ENCODE results near the gene SMC3.

SMC3 gene

GRCh38 chr10:110571093-110571743 is 3.7 kb downstream of the SMC3 start:
- no peaks in the 10 kb centered on the region for H3K27me3 Mint-ChIP-seq
- DNase-seq (ENCODE audit: low spot score in 2 of 2): no peak
- no peak overlapping the region for H3K4me3 Mint-ChIP-seq
- no peak for ATAC-seq (replicated peaks; ENCODE audit: extremely low read depth, poor library complexity, severe bottlenecking)
- H3K27ac Mint-ChIP-seq (ENCODE audit: low read depth): no peak overlapping the region
- peaks cover 17% of the 10 kb centered on the region for H3K36me3 Mint-ChIP-seq (ENCODE audit: insufficient read depth)
- H3K4me1 Mint-ChIP-seq: peaks cover 50% of the 10 kb centered on the region
- no peaks in the 10 kb centered on the region for H3K9me3 Mint-ChIP-seq

GRCh38 chr10:110572862-110573261 is 5.4 kb downstream of the SMC3 start:
- H3K4me3 Mint-ChIP-seq: peak overlapping the region; percentile 34
- H3K27ac Mint-ChIP-seq (ENCODE audit: low read depth): peak overlapping the region; percentile 81
- H3K9me3 Mint-ChIP-seq: no peaks in the 10 kb centered on the region
- H3K27me3 Mint-ChIP-seq: no peaks in the 10 kb centered on the region
- H3K36me3 Mint-ChIP-seq (ENCODE audit: insufficient read depth): peaks cover 13% of the 10 kb centered on the region
- DNase-seq (ENCODE audit: low spot score in 2 of 2) (no peak), ATAC-seq (replicated peaks; ENCODE audit: extremely low read depth, poor library complexity, severe bottlenecking) (no peak)
- H3K4me1 Mint-ChIP-seq: peaks cover 50% of the 10 kb centered on the region

GRCh38 chr10:110574420-110574819 is 6.9 kb downstream of the SMC3 start:
- Mint-ChIP-seq H3K36me3 (ENCODE audit: insufficient read depth) (peaks cover 26% of the 10 kb centered on the region), H3K27me3 (no peaks in the 10 kb centered on the region), H3K27ac (ENCODE audit: low read depth) (peak overlapping the region; percentile 19), H3K4me3 (no peak overlapping the region), H3K4me1 (peaks cover 42% of the 10 kb centered on the region), H3K9me3 (no peaks in the 10 kb centered on the region)
- ATAC-seq (replicated peaks; ENCODE audit: extremely low read depth, poor library complexity, severe bottlenecking) (no peak), DNase-seq (ENCODE audit: low spot score in 2 of 2) (no peak)

DNA sequence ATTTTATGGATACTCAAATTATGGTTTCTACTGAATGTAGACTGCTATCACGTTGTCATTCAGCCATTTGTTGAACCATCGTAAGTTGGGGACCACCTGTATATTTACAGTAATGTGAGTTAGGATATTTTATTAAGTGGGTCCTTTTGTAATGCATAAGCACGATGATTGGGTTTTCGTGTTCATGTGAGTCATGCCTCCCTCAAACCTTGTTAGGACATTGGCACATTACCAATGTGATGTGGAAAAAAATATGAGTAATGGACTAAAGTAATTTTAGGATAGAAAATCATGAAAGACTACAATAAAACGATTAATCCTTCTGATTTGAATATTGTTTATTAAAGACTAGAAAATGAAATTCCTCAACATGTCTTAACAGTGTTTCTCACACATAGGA is 8.7 kb downstream of the SMC3 start:
- no peak for DNase-seq (ENCODE audit: low spot score in 2 of 2)
- no peak for ATAC-seq (replicated peaks; ENCODE audit: extremely low read depth, poor library complexity, severe bottlenecking)
- Mint-ChIP-seq H3K27me3 (no peaks in the 10 kb centered on the region), H3K9me3 (no peaks in the 10 kb centered on the region), H3K27ac (ENCODE audit: low read depth) (no peak overlapping the region), H3K4me1 (peaks cover 33% of the 10 kb centered on the region), H3K4me3 (no peak overlapping the region), H3K36me3 (ENCODE audit: insufficient read depth) (peaks cover 42% of the 10 kb centered on the region)

- no peak for DNase-seq (ENCODE audit: low spot score in 2 of 2)
- no peaks in the 10 kb centered on the region for H3K9me3 Mint-ChIP-seq
- peaks cover 30% of the 10 kb centered on the region for H3K4me1 Mint-ChIP-seq
- H3K27ac Mint-ChIP-seq (ENCODE audit: low read depth): no peak overlapping the region
- no peak overlapping the region for H3K4me3 Mint-ChIP-seq
- no peak for ATAC-seq (replicated peaks; ENCODE audit: extremely low read depth, poor library complexity, severe bottlenecking)
- no peaks in the 10 kb centered on the region for H3K27me3 Mint-ChIP-seq
- H3K36me3 Mint-ChIP-seq (ENCODE audit: insufficient read depth): peaks cover 50% of the 10 kb centered on the region
Measured at GRCh38 chr10:110577056-110577455, 9.6 kb downstream of the SMC3 start.

- no peak for ATAC-seq (replicated peaks; ENCODE audit: extremely low read depth, poor library complexity, severe bottlenecking)
- no peak for DNase-seq (ENCODE audit: low spot score in 2 of 2)
- no peak overlapping the region for H3K27ac Mint-ChIP-seq (ENCODE audit: low read depth)
- H3K27me3 Mint-ChIP-seq: no peaks in the 10 kb centered on the region
- no peak overlapping the region for H3K4me3 Mint-ChIP-seq
- no peaks in the 10 kb centered on the region for H3K9me3 Mint-ChIP-seq
- peaks cover 88% of the 10 kb centered on the region for H3K36me3 Mint-ChIP-seq (ENCODE audit: insufficient read depth)
- H3K4me1 Mint-ChIP-seq: peaks cover 3% of the 10 kb centered on the region
Measured at GRCh38 chr10:110584006-110584405, 16.5 kb downstream of the SMC3 start.

- ATAC-seq (replicated peaks; ENCODE audit: extremely low read depth, poor library complexity, severe bottlenecking) (no peak), DNase-seq (ENCODE audit: low spot score in 2 of 2) (no peak)
- H3K4me3 Mint-ChIP-seq: no peak overlapping the region
- H3K36me3 Mint-ChIP-seq (ENCODE audit: insufficient read depth): peaks cover 74% of the 10 kb centered on the region
- peaks cover 3% of the 10 kb centered on the region for H3K4me1 Mint-ChIP-seq
- no peak overlapping the region for H3K27ac Mint-ChIP-seq (ENCODE audit: low read depth)
- no peaks in the 10 kb centered on the region for H3K27me3 Mint-ChIP-seq
- H3K9me3 Mint-ChIP-seq: no peaks in the 10 kb centered on the region
Measured at GRCh38 chr10:110591760-110592159, 24.3 kb downstream of the SMC3 start.

- no peaks in the 10 kb centered on the region for H3K4me1 Mint-ChIP-seq
- H3K36me3 Mint-ChIP-seq (ENCODE audit: insufficient read depth): peaks cover 62% of the 10 kb centered on the region
- DNase-seq (ENCODE audit: low spot score in 2 of 2) (no peak), ATAC-seq (replicated peaks; ENCODE audit: extremely low read depth, poor library complexity, severe bottlenecking) (no peak)
- no peak overlapping the region for H3K4me3 Mint-ChIP-seq
- H3K27ac Mint-ChIP-seq (ENCODE audit: low read depth): no peak overlapping the region
- H3K9me3 Mint-ChIP-seq: no peaks in the 10 kb centered on the region
- no peaks in the 10 kb centered on the region for H3K27me3 Mint-ChIP-seq
Measured at GRCh38 chr10:110597476-110597875, 30.0 kb downstream of the SMC3 start.

DNA sequence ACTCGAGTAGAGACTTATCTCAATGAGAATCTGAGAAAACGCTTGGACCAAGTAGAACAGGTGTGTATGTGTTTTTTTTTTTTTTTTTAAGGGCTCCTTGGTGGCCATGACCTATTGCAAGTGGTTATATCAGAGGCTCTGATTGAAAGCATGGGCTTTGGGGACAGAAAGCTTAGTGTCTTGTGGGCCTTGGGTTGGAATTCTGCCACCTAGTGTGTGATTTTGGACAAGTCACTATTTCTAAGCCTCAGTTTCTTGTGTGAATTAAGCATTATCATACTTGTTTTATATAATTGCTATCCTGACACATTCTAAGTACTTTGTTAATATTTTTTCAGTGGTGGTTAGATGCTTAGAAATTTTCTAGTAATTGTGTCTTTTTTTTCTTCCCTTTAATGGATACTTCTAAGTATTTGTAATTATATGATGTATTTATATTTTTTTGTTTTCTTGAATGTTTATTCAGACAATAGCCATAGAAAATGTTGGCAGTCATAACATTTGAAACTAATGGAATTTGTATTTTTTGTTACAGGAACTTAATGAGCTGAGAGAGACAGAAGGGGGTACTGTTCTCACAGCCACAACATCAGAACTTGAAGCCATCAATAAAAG is 33.1 kb downstream of the SMC3 start:
- Mint-ChIP-seq H3K4me3 (no peak overlapping the region), H3K9me3 (no peaks in the 10 kb centered on the region), H3K27ac (ENCODE audit: low read depth) (no peak overlapping the region), H3K4me1 (no peaks in the 10 kb centered on the region), H3K27me3 (no peaks in the 10 kb centered on the region), H3K36me3 (ENCODE audit: insufficient read depth) (peaks cover 59% of the 10 kb centered on the region)
- no peak for DNase-seq (ENCODE audit: low spot score in 2 of 2)
- peak; percentile 32 for ATAC-seq (replicated peaks; ENCODE audit: extremely low read depth, poor library complexity, severe bottlenecking)

DNA sequence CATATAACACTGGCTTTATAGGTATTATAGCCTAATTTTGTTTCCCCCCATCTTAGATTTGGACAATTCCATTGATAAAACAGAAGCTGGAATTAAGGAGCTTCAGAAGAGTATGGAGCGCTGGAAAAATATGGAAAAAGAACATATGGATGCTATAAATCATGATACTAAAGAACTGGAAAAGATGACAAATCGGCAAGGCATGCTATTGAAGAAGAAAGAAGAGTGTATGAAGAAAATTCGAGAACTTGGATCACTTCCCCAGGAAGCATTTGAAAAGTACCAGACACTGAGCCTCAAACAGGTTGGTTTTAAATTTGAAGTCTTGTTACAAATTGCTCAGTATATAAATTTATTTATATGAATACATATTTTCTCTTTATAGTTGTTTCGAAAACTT is 34.1 kb downstream of the SMC3 start:
- no peak overlapping the region for H3K4me3 Mint-ChIP-seq
- DNase-seq (ENCODE audit: low spot score in 2 of 2) (no peak), ATAC-seq (replicated peaks; ENCODE audit: extremely low read depth, poor library complexity, severe bottlenecking) (no peak)
- H3K9me3 Mint-ChIP-seq: no peaks in the 10 kb centered on the region
- no peak overlapping the region for H3K27ac Mint-ChIP-seq (ENCODE audit: low read depth)
- peaks cover 59% of the 10 kb centered on the region for H3K36me3 Mint-ChIP-seq (ENCODE audit: insufficient read depth)
- H3K27me3 Mint-ChIP-seq: no peaks in the 10 kb centered on the region
- no peaks in the 10 kb centered on the region for H3K4me1 Mint-ChIP-seq

- DNase-seq (ENCODE audit: low spot score in 2 of 2) (no peak), ATAC-seq (replicated peaks; ENCODE audit: extremely low read depth, poor library complexity, severe bottlenecking) (no peak)
- peaks cover 22% of the 10 kb centered on the region for H3K36me3 Mint-ChIP-seq (ENCODE audit: insufficient read depth)
- no peaks in the 10 kb centered on the region for H3K4me1 Mint-ChIP-seq
- no peaks in the 10 kb centered on the region for H3K27me3 Mint-ChIP-seq
- no peaks in the 10 kb centered on the region for H3K9me3 Mint-ChIP-seq
- H3K27ac Mint-ChIP-seq (ENCODE audit: low read depth): no peak overlapping the region
- no peak overlapping the region for H3K4me3 Mint-ChIP-seq
Measured at GRCh38 chr10:110608087-110608486, 40.6 kb downstream of the SMC3 start.

DNA sequence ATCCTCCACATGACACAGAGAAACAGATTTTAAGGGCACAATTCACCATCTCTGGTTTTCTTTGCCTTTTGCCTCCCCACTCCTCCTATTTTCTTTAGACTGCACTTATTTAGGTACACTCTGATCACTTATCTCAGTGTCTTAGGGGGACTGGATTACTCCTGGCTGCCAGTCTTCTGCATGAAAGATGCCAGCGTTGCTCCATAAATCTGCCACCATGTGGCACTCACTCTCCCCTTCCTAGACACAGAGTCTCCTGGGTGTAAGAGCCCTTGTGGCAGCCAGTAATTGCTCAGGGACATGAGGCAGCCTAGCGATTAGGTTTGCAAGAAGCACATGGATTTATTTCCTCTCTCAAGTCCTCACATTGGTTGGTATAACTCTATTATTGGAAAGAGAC is 42.1 kb downstream of the SMC3 start:
- H3K36me3 Mint-ChIP-seq (ENCODE audit: insufficient read depth): peaks cover 15% of the 10 kb centered on the region
- no peaks in the 10 kb centered on the region for H3K27me3 Mint-ChIP-seq
- no peak overlapping the region for H3K27ac Mint-ChIP-seq (ENCODE audit: low read depth)
- H3K9me3 Mint-ChIP-seq: no peaks in the 10 kb centered on the region
- H3K4me1 Mint-ChIP-seq: no peaks in the 10 kb centered on the region
- DNase-seq (ENCODE audit: low spot score in 2 of 2) (no peak), ATAC-seq (replicated peaks; ENCODE audit: extremely low read depth, poor library complexity, severe bottlenecking) (no peak)
- no peak overlapping the region for H3K4me3 Mint-ChIP-seq

GRCh38 chr10:110610308-110610774 is 42.8 kb downstream of the SMC3 start:
- H3K27me3 Mint-ChIP-seq: no peaks in the 10 kb centered on the region
- no peak overlapping the region for H3K4me3 Mint-ChIP-seq
- H3K27ac Mint-ChIP-seq (ENCODE audit: low read depth): no peak overlapping the region
- H3K9me3 Mint-ChIP-seq: no peaks in the 10 kb centered on the region
- peak; percentile 27 to 41 for DNase-seq (ENCODE audit: low spot score in 2 of 2)
- H3K4me1 Mint-ChIP-seq: no peaks in the 10 kb centered on the region
- no peak for ATAC-seq (replicated peaks; ENCODE audit: extremely low read depth, poor library complexity, severe bottlenecking)
- peaks cover 8% of the 10 kb centered on the region for H3K36me3 Mint-ChIP-seq (ENCODE audit: insufficient read depth)

Measured in central memory CD8-positive, alpha-beta T cell (primary cell).